Measurements from ENCODE around the gene TICAM1.
"Not testable (repeated sequence)": the region's sequence is repeated elsewhere in the genome, so short reads cannot be mapped to it uniquely, and the experiment has no call there.

The TICAM1 gene

DNA sequence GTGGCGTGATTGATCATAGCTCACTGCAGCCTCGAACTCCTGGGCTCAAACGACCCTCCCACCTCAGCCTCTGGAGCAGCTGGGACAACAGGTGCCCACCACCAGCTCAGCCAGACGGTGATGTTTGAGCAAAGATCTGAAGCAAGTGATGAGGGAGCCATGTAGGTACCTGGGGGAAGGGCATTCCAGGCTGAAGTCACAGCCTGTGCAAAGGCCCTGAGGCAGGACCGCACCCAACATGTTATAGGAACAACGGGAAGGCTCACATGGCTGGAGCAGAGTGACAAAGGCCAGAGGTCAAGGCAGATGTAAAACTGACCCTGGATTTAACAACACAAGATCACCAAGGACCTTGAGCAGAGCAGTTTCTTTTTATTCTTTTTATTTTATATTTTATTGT, 25.1 kb downstream of the TICAM1 start:
- DNase-seq: no peak

DNA sequence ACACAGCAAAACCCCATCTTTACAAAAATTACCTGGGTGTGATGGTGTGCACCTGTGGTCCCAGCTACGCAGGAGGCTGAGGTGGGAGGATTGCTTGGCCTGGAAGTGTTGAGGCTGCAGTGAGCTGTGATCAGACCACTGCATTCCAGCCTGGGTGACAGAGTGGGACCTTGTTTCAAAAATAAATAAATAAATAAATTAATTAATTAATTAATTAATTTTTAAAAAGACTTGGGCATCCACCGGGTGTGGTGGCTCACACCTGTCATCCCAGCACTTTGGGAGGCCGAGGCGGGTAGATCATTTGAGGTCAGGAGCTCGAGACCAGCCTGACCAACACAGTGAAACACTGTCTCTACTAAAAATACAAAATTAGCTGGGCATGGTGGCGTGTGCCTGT, 26.4 kb downstream of the TICAM1 start:
- not testable (repeated sequence) for DNase-seq

DNA sequence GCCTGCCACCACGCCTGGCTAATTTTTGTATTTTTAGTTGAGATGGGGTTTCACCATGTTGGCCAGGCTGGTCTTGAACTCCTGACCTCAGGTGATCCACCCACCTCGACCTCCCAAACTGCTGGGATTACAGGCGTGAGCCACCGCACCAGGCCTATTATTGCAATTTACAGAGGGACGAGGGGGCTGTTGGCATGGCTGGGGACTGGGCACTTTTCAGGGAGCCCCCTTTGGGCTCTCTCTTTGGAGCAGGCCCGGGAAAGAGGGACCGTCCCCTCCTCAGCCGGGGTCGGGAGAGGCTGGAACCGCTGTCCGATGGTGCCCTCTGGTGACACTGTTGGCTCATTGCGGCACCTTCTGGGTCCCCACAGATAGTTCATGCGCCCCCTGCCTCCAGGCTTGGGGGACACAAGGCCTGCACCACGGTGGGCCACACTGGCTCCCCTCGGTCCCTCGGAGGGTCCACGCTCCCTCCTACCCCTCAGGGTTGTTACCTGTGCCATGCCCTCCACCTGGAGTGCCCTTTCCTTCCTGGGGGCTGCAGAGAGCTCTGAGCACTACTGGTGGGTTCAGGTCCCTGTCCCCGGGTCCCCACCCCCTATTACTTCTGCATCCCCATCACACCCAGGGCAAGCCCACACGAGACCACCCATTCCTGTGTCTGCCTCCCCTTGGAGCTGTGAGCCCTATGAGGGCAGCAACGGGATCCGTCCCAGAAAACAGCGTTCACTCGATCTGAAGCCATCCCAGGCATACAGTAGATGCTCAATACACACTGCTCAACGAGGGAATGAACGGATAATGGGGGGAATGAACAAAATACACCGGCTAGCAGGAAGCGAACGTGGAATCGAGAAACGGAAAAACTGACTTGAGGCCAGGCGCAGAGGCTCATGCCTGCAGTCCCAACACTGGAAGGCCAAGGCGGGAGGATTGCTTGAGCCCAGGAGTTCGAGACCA, 27.5 kb downstream of the TICAM1 start:
- DNase-seq: peak in 28 of 56 donors; percentile 5 to 72 (median 26)

DNA sequence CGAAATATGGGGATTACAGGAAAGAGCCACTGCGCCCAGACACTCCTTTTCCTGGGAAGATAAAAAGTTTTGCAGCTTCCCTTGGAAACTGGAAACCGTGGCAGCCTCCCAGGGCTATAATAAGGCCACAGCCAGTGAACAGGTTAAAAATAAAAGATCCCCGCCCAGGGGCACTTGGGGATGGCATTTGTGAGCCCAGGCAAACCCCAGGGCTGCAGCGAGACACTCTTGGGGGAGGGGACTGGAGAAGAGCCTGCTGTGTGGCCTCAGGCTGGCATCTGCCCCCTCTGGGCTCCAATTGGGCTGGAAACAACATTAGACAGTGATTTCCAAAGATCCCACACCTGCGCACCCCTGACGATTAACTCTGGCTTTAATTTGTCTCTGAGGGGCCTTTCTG, 28.8 kb downstream of the TICAM1 start:
- no peak for DNase-seq

DNA sequence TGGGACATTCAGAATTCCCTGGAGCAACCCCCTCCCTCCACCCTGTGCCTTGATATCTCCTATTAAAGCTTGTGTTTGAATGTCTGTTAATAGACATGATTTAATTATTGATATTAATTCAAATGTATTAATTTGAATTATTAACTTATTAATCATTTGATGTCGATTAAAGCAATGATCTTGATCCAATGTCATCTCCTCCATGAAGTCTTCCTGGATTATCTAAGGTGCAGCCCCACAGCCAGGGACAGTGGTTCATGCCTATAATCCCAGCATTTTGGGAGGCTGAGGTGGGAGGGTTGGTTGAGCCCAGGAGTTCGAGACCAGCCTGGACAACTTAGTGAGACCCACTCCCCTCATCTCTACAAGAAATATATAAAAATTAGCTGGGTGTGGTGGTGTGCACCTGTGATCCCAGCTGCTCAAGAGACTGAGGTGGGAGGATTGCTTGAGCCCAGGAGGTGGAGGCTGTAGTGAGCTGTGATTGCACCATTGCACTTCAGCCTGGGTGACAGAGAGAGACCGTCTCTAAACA, 30.4 kb downstream of the TICAM1 start:
- DNase-seq: no peak

DNA sequence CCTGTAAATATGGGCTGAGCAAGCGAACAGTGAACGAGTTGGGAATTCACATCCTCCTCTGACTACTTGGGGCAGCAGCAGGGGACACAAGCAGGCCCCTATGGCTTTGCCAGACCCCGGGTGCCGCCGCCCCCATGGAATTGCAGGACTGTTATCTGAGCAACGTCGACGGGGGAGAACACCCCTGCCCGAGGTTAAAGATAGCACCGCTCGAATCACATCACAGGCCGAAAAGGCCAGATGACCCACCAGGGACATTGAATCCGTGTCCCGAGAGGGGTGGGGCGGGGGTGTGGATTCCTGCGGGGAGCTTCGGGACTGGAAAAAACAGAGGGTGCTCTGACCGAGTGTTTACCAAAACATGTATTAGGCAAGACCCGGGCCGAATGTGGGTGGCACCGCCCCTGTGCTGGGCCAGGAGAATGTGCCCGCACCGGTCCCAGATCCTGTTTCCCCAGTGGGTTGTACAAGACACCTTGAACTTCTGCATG, 30.9 kb downstream of the TICAM1 start:
- no peak for DNase-seq

DNA sequence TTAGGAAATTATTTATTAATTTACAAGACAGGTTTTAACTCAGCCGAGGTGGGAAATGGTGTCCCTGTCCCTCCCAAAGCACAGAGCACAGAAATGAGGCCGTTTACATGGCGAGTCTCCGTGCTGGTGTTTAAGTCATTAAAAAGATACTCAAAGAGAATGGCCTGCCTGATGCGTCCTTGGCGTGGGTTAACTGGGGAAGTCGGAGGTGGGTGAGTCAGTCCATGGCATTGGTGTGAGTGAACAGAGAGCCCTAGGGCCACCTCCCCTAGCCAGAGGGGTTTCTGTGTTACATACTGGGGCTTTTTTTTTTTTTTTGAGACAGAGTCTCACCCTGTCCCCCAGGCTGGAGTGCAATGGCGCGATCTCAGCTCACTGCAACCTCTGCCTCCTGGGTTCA, 36.1 kb downstream of the TICAM1 start:
- DNase-seq: no peak

DNA sequence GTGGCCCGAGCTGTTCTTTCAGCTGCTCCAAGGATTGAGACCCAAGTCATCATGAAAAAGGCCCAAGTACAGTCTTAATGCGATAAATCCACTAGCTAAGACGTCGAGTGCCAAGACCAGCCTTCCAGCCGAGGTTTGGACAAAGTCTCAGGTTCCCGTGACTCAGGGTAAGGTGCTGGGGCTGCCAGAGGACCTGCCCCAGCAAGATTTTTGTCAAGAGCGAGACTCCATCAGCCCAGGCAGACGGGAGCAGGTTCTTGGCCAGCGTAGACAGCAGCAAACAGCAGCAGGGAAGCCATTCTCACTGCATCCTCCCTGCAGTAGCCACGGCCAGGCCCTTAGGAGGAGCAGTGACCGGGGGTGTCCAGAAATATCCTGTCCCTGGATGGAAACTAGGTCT, 36.5 kb downstream of the TICAM1 start:
- no peak for DNase-seq

DNA sequence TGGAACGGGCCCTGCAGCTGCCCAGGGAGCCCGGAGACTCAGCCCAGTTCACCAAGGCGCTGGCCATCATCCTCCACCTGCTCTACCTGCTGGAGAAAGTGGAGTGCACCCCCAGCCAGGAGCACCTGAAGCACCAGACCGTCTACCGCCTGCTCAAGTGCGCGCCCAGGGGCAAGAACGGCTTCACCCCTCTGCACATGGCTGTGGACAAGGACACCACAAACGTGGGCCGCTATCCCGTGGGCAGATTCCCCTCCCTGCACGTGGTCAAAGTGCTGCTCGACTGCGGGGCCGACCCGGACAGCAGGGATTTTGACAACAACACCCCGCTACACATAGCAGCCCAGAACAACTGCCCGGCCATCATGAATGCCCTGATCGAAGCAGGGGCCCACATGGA, 38.2 kb downstream of the TICAM1 start:
- DNase-seq: not testable (repeated sequence)

DNA sequence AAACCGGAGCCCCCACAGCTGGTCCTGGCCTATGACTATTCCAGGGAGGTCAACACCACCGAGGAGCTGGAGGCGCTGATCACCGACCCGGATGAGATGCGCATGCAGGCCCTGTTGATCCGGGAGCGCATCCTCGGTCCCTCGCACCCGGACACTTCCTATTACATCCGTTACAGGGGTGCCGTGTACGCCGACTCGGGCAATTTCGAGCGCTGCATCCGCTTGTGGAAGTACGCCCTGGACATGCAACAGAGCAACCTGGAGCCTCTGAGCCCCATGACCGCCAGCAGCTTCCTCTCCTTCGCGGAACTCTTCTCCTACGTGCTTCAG, 38.7 kb downstream of the TICAM1 start:
- DNase-seq: not testable (repeated sequence)

DNA sequence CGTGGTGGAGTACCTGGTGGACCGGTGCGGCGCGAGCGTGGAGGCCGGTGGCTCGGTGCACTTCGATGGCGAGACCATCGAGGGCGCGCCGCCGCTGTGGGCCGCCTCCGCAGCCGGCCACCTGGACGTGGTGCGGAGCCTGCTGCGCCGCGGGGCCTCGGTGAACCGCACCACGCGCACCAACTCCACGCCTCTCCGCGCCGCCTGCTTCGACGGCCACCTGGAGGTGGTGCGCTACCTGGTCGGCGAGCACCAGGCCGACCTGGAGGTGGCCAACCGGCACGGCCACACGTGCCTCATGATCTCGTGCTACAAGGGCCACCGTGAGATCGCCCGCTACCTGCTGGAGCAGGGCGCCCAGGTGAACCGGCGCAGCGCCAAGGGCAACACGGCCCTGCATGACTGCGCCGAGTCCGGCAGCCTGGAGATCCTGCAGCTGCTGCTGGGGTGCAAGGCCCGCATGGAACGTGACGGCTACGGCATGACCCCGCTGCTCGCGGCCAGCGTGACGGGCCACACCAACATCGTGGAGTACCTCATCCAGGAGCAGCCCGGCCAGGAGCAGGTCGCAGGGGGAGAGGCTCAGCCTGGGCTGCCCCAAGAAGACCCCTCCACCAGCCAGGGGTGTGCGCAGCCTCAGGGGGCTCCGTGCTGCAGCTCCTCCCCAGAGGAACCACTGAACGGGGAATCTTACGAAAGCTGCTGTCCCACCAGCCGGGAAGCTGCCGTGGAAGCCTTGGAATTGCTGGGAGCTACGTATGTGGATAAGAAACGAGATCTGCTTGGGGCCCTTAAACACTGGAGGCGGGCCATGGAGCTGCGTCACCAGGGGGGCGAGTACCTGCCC, 39.3 kb downstream of the TICAM1 start:
- DNase-seq: not testable (repeated sequence)

DNA sequence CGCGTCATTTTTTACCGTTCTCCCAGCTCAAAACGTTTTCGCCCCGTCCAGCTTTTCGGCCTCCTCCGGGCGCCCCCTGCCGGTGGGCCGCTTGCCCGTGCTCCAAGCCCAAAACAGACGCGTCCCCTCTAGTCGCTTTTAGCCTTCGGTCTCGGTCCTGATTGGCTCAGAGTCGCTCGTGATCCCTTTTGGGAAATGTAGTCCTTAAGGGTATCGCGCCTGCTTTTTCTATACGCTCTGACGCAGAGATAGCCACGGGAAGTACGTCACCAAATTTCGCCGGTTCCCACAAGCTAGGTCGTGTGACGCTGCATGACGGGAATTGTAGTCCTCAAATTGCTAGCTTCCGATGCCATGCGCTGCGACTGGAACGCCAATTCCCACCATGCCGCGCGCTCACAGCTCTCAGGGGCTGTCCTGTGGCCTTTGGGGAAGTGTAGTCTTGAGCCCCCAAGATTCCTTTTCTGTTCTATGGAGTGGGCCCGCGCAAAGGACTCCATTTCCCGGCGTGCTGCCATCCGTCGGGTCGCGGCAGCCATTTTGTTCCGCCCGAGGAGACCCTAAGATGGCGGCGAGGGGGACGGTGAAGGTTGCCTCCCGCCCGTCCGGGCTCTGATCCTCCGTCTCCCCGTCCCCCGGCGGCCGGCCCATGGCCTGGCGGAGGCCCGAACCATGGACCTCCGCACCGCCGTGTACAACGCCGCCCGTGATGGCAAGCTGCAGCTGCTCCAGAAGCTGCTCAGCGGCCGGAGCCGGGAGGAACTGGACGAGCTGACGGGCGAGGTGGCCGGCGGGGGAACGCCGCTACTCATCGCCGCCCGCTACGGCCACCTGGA, 40.1 kb downstream of the TICAM1 start, which contains the start of gene FEM1A:
Gene FEM1A, plus strand, starts transcription at position 552 of the 836 bp plus-strand sequence. Its CDS starts 121 bp downstream, at position 673.
- DNase-seq: peak; percentile 98 to 100 (median 100)

DNA sequence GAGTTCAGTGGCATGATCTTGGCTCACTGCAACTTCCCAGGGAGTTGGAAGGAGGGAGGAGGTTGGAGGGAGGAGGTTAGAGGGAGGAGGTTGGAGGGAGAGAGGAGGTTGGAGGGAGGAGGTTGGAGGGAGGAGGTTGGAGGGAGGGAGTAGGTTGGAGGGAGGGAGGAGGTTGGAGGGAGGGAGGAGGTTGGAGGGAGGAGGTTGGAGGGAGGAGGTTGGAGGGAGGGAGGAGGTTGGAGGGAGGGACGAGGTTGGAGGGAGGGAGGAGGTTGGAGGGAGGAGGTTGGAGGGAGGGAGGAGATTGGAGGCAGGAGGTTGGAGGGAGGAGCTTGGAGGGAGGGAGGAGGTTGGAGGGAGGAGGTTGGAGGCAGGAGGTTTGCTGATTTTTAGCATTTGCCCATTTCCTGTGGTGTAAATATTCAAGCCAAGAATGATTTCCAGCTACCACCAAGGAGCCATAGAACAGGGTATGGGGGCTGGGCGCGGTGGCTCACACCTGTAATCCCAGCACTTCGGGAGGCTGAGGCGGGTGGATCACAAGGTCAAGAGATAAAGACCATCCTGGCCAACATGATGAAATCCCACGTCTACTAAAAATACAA, 45.0 kb downstream of the TICAM1 start:
- not testable (repeated sequence) for DNase-seq

DNA sequence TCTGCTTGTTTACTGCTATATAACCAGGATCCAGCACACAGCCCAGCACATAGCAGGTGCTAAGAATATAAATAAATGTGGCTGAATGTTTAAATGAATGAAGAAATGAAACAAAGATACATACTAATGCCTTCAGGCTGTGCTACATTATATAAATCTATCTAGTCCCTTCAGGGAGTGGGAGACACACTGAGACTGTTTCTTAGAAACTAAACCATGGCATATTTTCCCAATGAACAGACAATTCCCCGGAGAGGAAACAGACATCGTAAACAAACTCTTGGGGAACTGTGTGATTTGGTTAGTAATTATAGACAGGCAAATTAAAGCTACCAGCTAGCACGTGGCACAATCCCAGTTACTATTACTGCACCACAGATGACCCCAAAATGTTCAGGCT, 49.7 kb downstream of the TICAM1 start:
- DNase-seq: no peak

DNA sequence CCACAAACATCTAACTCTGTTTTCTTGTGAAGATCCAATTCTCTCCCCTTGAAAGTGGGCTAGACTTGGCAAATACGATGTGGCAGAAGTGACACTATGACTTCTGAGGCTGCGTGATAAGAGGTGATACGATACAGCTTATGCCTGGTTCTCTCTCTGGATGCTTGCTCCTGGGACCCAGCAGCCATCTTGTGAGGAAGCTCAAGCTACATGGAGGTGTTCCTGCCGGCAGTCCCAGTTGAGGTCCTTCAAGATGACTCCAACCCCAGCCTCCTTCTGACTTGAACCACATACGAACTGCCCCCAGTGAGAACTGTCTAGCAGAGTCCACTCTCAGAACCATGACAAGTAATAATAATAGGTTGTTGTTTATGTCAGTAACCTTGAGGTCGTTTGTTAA, 50.7 kb downstream of the TICAM1 start:
- DNase-seq: no peak

DNA sequence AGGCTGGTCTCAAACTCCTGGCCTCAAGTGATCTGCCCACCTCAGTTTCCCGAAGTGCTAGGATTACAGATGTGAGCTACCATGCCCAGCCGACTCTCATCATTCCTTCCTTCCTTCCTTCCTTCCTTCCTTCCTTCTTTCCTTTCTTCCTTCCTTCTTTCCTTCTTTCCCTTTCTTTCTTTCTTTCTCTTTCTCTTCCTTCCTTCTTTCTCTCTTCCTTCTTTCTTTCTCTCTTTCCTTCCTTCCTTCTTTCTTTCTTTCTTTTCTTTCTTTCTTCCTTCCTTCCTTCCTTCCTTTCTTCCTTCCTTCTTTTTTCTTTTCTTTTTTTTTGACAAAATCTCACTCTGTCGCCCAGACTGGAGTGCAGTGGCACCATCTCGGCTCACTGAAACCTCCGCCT, 53.4 kb downstream of the TICAM1 start:
- not testable (repeated sequence) for DNase-seq

DNA sequence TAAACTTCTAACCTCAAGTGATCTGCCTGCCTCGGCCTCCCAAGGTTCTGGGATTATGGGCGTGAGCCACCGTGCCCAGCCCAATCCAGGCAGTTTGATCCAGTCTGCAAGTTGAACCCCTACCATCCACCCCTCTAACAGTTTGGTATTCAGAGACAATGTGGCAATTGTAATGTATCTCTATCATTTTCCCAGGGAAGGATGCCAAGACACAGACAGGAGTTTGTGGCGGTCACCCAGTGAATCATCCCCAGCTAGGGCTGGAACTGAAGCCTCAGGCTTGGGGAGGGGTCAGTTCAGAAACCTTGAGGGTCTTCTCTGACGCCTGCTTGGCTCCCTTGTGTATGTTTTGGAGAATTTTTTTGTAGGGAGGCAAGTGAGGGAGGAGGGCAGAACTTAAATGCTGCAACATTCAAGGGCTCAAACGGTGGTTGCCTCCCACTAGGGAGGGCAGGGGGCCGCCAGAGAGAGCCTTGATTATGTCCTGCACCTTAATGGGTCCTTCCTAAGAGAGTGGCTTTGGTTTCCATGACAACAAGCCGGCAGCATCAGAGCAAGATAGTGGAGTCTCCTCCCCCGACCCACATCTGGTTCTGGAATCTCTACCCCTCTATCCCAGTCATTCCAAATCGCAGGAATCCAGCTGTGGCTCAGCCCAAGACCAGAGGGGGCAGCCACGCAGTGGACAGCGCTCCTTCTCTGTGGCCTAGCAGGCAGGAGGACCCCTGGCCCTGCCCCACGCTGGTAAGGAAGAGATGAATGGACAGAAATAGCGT, 54.9 kb downstream of the TICAM1 start:
- no peak for DNase-seq

DNA sequence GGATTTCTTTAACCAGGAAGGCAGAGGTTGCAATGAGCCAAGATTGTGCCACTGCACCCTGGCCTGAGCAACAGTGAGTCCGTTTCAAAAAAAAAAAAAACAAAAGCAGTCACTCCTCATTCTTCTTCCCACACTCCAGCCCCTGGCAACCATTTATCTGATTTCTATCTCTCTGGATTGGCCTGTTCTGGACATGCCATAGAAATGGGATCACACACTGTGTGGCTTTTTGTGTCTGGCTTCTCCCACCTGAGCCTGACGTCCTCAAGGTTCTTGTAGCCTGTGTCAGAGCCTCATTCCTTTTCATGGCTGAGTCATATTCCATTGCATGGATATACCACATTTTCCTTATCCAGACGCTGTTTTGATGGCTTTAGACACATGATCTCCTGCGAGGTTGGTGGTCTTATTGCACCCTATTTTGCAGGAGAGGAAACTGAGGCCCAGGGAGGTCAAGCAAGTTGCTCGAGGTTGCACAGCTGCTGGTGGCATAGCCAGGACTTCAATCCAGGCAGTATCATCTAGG, 55.8 kb downstream of the TICAM1 start:
- DNase-seq: no peak

DNA sequence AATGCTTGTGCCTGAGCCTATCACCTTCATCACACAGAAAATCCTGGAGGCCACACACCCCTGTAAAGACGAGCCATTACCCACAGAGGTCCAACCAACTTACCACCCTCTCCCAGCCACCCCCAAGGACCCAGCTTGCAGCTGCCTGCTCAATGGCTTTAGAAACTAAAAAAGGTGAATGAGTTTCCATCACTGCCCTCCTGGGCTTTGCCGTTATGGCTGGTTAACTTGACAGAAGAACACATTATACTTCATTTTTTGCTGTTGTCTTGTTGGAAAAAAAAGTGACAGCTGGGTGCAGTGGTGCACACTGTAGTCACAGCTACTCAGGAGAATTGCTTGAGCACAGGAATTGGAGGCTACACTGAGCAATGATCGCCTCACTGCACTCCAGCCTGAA, 57.4 kb downstream of the TICAM1 start:
- no peak for DNase-seq
